ENCODE measurements around the gene BSG.
"Not testable (repeated sequence)": the region's sequence is repeated elsewhere in the genome, so short reads cannot be mapped to it uniquely, and the experiment has no call there.

BSG gene

GRCh38 chr19:589693-590395 lies 17.4 kb downstream of the BSG start, which contains the start of gene HCN2:
TSS of gene HCN2 (plus strand) at chr19:589881. CDS start at chr19:589946, 65 bp downstream.
- no peak for FAIRE-seq

DNA sequence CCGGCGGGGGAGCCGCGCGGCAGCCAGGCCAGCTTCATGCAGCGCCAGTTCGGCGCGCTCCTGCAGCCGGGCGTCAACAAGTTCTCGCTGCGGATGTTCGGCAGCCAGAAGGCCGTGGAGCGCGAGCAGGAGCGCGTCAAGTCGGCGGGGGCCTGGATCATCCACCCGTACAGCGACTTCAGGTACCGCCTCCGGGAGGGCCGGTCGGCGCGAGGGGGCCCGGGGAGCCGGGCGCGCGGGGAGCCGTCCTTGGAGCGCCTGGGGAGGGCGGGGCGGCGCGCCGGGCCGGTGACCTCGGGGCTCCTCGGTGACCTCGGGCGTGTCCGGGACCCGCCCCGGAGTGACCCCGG lies 18.0 kb downstream of the BSG start:
- no peak for FAIRE-seq

GRCh38 chr19:590750-591098 lies 18.3 kb downstream of the BSG start:
- FAIRE-seq, result no peak

- FAIRE-seq, result no peak
Observed at GRCh38 chr19:591099-591958, 18.9 kb downstream of the BSG start.

- no peak for FAIRE-seq
Observed at GRCh38 chr19:592101-592500, 19.7 kb downstream of the BSG start.

GRCh38 chr19:593055-593454 lies 20.7 kb downstream of the BSG start:
- FAIRE-seq, result no peak

- FAIRE-seq, result no peak
Observed at GRCh38 chr19:593505-593904, 21.1 kb downstream of the BSG start.

DNA sequence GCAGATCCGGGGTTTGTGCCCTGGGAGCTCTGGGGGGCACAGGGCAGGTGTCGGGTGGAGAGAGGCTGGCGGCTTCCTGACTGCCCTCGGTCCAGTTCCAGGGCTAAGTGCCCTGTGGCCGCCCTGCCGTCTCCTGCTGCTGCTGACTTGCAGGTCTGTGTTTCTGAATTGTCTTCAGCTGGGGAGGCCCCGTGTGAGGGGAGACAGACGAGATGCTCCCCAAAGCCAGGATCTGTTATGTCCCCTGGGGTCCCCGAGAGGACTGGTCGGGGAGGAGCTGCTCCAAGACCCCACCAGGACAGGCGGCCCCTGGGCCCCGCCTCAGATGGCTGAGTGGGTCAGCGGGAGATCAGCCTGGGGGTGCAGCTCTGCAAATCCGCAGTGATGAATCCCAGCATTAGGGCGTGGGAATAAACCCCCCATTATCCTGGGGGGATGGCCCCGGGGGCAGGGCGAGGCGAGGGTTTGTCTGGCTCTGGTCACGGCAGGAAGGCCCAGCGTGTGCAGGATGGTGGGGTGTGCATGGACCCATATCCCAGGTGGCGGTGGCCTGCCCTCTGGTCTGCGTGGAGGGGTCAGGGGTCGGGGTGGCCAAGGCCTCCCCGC lies 22.0 kb downstream of the BSG start:
- no peak for FAIRE-seq

- no peak for FAIRE-seq
Observed at GRCh38 chr19:595326-596262, 23.2 kb downstream of the BSG start.

- no peak for FAIRE-seq
Observed at GRCh38 chr19:596263-596655, 23.9 kb downstream of the BSG start.

DNA sequence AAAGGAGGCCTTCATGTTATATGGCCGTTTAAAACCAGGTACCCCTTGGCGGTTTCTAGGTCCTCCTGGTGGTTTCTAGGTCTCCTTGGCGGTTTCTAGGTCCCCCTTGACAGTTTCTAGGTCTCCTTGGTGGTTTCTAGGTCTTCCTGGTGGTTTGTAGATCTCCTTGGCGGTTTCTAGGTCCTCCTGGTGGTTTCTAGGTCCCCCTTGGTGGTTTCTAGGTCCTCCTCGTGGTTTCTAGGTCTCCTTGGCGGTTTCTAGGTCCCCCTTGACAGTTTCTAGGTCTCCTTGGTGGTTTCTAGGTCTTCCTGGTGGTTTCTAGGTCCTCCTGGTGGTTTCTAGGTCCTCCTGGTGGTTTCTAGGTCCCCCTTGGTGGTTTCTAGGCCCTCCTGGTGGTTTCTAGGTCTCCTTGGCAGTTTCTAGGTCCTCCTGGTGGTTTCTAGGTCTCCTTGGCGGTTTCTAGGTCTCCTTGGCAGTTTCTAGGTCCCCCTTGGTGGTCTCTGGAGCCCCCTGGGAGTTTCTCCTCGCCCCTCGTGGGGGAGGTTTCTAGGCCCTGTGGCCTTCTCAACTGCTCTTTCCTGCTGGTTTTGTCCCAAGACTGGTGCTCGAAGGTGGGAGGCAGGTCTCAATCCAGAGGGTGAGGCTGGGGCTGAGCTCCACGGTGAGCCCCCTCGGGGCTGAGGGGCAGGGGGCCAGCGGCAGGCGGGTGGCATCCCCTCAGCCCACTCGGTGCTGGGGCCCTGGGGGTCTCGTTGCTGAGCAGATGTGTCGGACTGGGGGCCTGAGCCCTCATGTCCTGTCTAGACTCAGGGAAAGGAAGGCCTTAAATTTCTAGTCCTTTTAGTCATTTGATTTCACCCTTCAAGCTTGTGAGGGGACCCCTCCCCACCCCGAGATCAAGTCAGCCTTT lies 25.3 kb downstream of the BSG start:
- FAIRE-seq, result no peak

DNA sequence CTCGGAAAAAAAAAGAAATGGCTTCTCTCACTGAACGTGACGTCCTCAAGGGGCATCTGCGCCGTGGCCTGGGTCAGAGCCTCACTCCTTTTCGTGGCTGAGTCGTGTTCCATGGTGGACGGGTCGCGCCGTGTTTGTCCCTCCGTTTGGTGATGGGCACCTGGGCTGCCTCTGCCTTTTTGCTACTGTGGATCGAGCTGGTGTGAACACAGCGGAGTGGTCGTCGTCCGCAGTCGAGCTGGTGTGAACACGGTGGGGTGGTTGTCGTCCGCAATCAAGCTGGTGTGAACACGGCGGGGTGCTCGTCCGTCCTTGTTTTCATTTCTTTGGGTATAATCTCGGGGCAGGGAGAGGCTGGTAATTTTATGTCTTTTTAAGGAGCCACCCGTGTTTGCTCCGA lies 28.9 kb downstream of the BSG start:
- no peak for FAIRE-seq

- FAIRE-seq, result no peak
Observed at GRCh38 chr19:601790-602189, 29.4 kb downstream of the BSG start.

- no peak for FAIRE-seq
Observed at GRCh38 chr19:602391-603301, 30.2 kb downstream of the BSG start.

DNA sequence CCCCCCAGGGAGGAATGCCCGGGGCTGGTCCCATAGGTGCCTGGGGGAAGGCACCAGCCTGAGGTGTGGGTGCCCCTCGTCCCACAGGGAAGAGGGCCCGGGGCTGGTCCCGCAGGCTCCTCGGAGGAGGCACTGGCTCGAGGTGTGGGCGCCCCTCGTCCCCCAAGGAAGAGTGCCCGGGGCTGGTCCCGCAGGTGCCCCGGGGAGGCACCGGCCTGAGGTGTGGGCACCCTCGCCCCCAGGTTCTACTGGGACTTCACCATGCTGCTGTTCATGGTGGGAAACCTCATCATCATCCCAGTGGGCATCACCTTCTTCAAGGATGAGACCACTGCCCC lies 30.9 kb downstream of the BSG start:
- not testable (repeated sequence) for FAIRE-seq

DNA sequence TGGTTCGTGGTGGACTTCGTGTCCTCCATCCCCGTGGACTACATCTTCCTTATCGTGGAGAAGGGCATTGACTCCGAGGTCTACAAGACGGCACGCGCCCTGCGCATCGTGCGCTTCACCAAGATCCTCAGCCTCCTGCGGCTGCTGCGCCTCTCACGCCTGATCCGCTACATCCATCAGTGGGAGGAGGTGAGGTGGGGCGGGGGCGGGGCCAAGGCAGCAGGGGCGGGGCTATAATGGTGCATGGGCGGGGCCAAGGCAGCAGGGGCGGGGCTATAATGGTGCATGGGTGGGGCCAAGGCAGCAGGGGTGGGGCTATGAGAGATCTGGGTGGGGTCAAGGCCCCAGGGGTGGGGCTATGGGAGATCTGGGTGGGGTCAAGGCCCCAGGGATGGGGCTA lies 31.4 kb downstream of the BSG start:
- not testable (repeated sequence) for FAIRE-seq

- no peak for FAIRE-seq
Observed at GRCh38 chr19:604355-604754, 32.0 kb downstream of the BSG start.

- not testable (repeated sequence) for FAIRE-seq
Observed at GRCh38 chr19:605061-605971, 32.9 kb downstream of the BSG start.

- FAIRE-seq, result no peak
Observed at GRCh38 chr19:607301-608154, 35.1 kb downstream of the BSG start.
